Stimulated activated CD4-positive, alpha-beta T cell treated with anti-CD3 and anti-CD28 coated beads, Interleukin-15, amount 100 ng/mL, for 48 hours (primary cell): ENCODE data around the gene TOGARAM2.

ENCODE experiments used
- DNase-seq, 2 donors: peaks; one replicate each; pipeline ENCODE4 v3.0.0-alpha.2; 2020; ENCODE audit warnings: low read depth in 2 of 2

Gene TOGARAM2

GRCh38 chr2:28981016-28981441 is at the start of gene TOGARAM2:
Gene TOGARAM2 (plus strand): TSS chr2:28981298. CDS start chr2:28994835, 13,537 bp downstream.
- DNase-seq: no peak

GRCh38 chr2:28934769-28935168 is 46.3 kb upstream of the TOGARAM2 start:
- no peak for DNase-seq

- no peak for DNase-seq
Measured at GRCh38 chr2:28941008-28941407, 40.1 kb upstream of the TOGARAM2 start.

- DNase-seq: no peak
Measured at GRCh38 chr2:28944535-28945248, 36.4 kb upstream of the TOGARAM2 start.

DNA sequence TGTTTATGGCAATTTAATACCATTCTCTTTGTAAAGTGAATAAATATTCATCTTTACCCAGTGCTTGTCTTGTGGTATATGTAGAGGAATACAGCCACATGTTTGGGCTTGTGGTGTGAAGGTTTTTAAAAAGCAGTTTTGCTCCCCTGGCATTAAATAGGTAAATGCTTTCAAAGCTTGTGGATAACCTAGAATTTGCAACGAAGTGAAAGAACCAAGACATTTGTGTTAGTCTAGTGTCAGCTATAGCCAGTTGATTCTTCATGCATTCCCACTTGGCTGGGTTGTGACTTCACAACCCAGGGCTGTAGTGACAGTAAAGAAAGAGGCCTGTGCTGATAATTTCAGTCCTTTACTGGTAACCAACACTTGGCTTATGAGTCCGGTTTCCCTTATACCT is 32.9 kb upstream of the TOGARAM2 start:
- no peak for DNase-seq

DNA sequence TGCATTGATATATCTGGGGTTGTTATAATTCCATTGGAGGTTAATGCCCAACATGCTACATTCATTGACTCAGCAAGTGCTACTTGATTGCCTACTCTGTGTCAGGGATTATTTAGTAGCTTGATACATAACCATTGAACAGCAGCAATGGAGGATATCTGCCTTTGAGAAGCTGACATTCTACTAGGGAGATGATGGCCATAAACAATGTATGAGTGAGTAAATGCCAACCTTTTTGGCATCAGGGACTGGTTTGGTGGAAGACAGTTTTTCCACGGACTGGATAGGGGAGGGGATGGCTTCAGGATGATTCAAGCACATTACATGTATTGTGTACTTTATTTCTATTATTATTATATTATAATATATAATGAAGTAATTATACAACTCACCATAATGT is 31.9 kb upstream of the TOGARAM2 start:
- DNase-seq: no peak

DNA sequence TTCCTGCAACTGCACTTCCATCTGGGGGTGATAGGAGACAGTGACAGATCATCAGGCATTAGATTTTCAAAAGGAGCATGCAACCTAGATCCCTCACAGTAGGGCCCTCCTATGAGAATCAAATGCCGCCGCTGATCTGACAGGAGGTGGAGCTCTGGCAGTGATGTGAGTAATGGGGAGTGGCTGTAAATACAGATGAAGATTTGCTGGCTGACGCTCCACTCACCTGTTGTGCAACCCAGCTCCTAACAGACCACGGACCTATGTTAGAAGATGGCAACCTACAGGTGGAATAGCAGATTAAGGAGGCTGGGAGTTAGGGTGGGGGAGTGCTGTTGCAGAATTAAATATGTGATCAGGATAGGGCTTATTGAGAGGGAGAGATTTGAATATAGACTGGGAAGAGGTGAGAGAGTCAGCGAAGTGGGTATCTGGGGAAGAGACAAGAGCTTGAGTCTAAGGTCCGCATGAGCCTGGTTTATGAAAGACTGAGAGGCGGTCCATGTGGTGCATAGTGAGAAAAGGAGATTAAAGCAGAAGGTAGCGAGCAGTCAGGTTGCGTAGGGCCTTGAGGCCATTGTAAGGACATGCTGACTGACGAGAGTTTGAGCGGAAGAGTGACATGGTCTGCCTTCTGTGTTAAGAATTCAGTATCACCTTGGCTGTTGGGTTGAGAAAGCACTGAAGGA is 31.3 kb upstream of the TOGARAM2 start:
- DNase-seq: no peak

- no peak for DNase-seq
Measured at GRCh38 chr2:28950941-28951630, 30.0 kb upstream of the TOGARAM2 start.

DNA sequence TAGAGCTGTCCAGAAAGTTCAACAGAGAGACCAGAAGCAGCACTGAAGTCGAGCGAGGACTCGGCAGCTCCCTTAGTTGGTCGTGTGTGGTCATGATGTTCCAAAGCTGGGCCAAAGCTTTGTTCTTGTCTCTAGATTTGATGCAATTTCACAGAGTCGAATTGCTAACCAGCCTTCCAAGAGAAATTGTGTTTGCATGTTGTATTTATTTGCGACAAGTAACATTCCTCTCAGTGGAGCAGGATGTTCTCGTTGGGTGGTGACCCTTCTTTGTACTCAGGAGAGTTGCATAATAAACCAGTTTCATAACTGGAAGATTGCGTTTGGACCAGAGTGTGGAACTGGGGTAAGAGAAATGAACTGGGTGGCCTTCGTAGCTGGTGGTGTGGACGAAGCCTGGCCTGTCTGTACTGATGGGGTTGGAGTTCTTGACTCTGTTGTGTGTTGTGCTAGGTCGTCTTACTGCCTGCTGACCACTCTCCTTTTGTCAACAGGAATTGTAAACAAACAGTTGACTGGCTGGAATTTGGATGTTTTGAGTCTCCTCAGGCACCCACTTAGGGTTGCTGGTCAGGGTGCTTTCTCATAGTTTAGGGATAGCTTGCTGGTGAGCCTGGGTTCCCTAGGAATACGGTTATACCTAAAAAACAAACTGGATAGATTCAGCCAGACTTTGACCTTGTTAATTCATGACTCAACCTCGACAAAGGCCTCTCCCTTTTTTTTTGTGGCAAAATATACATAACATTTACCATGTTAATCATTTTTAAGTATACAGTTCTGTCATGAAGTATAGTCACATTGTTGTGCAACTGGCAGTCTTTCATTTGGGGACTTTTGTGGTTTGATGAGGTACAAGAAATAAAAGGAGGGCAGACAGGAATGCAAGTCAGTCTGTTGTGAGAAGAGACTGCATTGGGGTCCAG is 28.9 kb upstream of the TOGARAM2 start:
- no peak for DNase-seq

DNA sequence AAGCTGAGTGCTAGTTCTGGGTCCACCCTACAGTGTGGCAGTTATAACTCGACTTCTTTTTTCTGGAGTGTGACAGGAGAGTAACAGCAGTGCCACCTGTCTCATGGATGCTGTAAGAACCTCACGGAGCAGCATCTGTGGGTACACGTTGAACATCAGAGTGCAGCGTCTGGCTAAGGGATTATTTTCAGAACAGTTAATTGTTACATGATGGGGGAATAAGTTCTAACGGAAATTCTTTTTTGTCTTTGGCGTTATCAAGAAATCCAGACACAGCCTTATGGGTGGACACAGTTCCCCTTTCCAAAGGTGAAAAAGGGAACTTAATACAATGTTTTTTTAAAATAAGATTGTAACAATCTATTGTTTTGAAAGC is 28.3 kb upstream of the TOGARAM2 start:
- DNase-seq: no peak

GRCh38 chr2:28955467-28955866 is 25.6 kb upstream of the TOGARAM2 start:
- DNase-seq: no peak

GRCh38 chr2:28956415-28956826 is 24.7 kb upstream of the TOGARAM2 start:
- peak; percentile 8 to 47 for DNase-seq

GRCh38 chr2:28956890-28957289 is 24.2 kb upstream of the TOGARAM2 start:
- no peak for DNase-seq

DNA sequence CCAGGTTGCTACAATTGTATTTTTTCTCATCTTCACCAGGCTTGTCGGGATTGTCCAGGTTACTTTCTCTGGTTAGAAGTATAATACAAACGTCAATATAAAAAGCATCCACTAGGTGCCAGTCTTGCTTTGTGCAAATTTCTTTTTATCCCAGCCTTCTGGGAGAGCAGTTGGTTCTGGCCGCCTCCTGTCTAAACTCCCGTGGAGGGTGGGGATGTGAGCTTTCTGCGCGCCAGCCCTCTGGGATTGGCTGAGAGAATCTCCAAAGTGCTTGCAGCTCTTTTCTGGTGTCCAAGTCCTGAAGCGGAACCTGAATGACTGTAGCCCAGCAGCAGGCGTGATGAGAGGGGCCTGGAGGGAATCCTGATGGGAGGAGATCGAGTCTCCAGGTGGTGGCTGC is 22.4 kb upstream of the TOGARAM2 start:
- peak in 1 of 2 donors; percentile 14 for DNase-seq

GRCh38 chr2:28960401-28960800 is 20.7 kb upstream of the TOGARAM2 start:
- no peak for DNase-seq

DNA sequence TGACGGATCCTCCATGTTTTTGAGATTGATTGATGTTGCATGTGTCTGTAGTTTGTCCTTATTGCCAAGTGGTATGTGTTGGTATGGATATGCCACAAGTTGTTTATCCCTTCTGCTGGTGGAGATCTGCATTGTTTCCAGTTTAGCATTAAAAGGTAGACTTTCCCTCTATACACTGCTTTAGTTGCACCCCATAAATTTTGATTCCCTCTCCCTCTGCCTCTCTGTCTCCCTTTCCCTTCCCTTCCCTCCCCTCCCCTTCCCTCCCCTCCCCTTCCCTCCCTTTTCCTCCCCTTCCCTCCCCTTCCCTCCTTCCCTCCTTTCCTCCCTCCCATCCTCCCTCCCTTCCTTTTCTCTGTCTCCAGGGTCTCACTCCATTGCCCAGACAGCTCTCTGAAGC is 18.6 kb upstream of the TOGARAM2 start:
- DNase-seq: no peak

GRCh38 chr2:28970464-28971160 is 10.5 kb upstream of the TOGARAM2 start:
- no peak for DNase-seq

DNA sequence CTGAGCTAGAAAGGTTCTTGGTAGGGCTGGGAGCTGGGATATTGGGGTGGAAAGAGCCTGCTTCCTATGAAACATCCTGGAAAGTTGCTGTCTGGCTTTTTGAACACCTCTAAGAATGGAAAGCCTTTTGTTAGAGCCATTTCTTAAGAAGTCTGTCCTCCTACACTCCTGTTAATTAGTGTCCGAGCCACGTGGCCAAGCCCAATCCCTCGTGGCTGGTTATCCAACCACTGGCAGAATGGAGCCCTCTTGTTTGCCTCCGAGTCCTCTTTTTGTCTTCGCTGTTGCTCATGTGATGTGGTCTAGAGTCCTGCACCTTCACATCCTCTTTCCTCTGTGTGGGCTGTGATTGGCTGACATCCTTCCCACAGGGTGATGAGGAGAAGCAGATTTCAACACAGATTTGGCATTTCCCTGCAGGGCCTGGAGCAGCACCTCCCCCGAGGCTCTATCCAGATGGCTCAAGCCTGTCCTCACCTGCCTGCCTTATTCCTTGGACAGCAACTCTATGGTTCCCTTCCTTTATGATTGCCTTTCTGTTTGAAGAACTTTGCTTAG is 8.2 kb upstream of the TOGARAM2 start:
- DNase-seq: no peak

GRCh38 chr2:28974252-28974651 is 6.8 kb upstream of the TOGARAM2 start:
- no peak for DNase-seq

- DNase-seq: no peak
Measured at GRCh38 chr2:28975671-28976070, 5.4 kb upstream of the TOGARAM2 start.

DNA sequence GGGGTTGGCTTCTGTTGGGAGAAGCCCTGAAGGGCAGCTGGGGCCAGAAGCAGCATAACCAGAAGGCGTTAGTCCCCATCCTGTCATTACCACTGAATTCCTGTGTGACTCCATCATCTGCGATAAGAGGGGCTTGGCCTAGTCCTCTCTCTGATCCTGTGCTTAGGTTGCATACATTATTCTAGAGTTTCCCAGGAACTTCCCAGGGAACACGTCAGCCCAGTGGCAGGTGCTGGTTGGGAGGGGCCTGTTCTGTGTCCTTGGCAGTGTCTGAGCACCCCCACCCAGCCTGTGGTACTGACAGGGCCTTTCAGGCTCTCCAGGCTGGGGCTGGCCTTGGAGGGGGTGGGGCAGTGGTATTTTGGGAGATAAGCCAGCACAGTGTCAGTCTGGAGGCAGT is 4.5 kb upstream of the TOGARAM2 start:
- DNase-seq: no peak
